Fibroblast of pulmonary artery (primary cell): Measurements from ENCODE around the gene SLC38A1.
A peak's percentile ranks its signal among the peaks of the same experiment; 100 is the strongest.

Experiments used
- DNase-seq: peaks from one replicate; pipeline ENCODE4 v3.0.0-alpha.2; 2010; ENCODE audit warnings: low read depth
- H3K4me3 ChIP-seq: replicated peaks from 2 replicates; pipeline ENCODE4 v1.5.1; 2011; ENCODE audit warnings: low read depth, mild to moderate bottlenecking, control low read depth, low read length, moderate library complexity
- TF ChIP-seq, protein P1 (sequence below): IDR thresholded peaks from 2 replicates; pipeline ENCODE4 v1.5.1; 2011; ENCODE audit warnings: mild to moderate bottlenecking, control low read depth, low read length, inconsistent platforms; ENCODE audit errors: missing control alignments

Gene SLC38A1

GRCh38 chr12:46267825-46268582 lies 839 bp downstream of the SLC38A1 start:
- peak; percentile 29 for DNase-seq
- TF ChIP-seq, protein P1, sequence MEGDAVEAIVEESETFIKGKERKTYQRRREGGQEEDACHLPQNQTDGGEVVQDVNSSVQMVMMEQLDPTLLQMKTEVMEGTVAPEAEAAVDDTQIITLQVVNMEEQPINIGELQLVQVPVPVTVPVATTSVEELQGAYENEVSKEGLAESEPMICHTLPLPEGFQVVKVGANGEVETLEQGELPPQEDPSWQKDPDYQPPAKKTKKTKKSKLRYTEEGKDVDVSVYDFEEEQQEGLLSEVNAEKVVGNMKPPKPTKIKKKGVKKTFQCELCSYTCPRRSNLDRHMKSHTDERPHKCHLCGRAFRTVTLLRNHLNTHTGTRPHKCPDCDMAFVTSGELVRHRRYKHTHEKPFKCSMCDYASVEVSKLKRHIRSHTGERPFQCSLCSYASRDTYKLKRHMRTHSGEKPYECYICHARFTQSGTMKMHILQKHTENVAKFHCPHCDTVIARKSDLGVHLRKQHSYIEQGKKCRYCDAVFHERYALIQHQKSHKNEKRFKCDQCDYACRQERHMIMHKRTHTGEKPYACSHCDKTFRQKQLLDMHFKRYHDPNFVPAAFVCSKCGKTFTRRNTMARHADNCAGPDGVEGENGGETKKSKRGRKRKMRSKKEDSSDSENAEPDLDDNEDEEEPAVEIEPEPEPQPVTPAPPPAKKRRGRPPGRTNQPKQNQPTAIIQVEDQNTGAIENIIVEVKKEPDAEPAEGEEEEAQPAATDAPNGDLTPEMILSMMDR: no peak
- H3K4me3 ChIP-seq: peak overlapping the region; percentile 90

DNA sequence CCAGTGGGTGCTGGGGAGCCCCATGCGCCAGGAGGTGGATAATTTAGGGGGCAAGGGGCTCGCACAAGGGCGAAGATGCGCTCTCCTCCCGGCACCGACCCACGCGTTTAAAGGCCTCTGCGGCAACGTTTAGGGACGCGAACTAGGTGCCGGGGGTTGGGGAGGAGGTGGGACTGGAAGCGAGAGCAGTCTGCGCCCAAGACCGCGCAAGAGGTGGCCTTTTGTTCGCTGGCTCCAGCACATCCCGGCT lies 1.3 kb downstream of the SLC38A1 start:
- TF ChIP-seq, protein P1: no peak
- H3K4me3 ChIP-seq: peak overlapping the region; percentile 90
- no peak for DNase-seq

GRCh38 chr12:46266869-46267574 lies 1.8 kb downstream of the SLC38A1 start:
- peak overlapping the region; percentile 90 for H3K4me3 ChIP-seq
- TF ChIP-seq, protein P1: no peak
- peak; percentile 73 for DNase-seq

DNA sequence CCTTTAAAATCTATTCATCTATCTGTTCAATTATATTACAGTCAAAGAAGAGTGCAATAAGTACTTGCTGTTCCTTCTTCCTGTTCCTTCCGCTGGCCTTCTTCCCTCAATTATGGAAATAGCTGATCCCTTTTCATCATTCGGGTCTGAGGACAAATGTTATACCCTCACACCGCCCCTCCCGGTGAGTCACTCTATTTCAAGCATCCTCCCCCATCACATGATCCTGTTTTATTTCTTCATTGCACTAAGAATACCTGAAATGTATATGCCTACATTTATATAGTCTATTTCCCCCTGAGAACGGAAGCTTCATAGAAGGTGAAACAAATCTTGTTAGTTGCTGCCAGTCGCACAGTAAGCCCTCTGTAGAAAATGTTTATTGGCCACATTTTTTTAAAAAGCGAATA lies 2.5 kb downstream of the SLC38A1 start:
- peak overlapping the region; percentile 90 for H3K4me3 ChIP-seq
- peak; percentile 69 for DNase-seq

DNA sequence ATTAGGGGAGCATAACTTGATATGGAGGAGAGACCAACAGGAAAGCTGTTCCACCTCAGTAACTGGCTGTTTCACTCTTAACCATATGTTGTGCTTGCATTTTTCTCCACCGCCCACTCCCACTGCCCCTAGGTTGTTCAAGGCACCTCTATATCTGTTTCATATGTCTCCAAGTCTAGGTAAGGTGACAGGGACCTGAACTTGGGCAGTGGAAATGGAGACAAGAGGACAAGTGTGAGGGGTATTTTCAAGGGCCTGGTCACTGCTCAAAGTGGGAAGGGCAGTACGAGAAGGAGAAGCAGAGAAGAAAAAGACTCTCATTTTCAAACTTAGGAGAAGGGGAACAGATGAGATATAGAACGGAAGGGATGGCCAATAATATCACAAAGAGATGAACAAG lies 3.1 kb downstream of the SLC38A1 start:
- H3K4me3 ChIP-seq: peak overlapping the region; percentile 90
- DNase-seq: no peak
- TF ChIP-seq, protein P1: no peak

More for the DNA sequence above, 2.5 kb downstream of the SLC38A1 start:
- TF ChIP-seq, protein P1: no peak

DNA sequence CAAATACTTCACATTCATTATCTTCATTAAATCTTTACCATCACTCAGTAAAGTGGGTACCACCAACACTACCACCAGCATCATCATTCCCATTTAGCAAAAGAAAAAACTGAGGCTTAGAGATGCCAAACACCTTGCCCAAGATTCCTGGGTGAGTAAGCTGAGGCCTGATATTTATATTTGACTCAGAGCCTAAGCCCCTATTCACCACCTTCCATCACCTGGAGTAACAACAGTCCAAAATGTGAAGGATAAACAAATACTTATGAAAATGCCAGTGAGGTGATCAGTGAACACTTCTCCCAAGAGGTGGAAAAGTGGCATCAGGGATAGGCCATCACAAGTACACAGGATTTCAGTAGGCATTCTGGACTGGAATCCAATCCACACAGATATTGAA lies 3.7 kb downstream of the SLC38A1 start:
- TF ChIP-seq, protein P1: no peak
- no peak overlapping the region for H3K4me3 ChIP-seq
- DNase-seq: no peak

GRCh38 chr12:46264057-46264456 lies 4.8 kb downstream of the SLC38A1 start:
- TF ChIP-seq, protein P1: no peak
- no peak overlapping the region for H3K4me3 ChIP-seq
- DNase-seq: peak; percentile 50
